HFFc6 (cell line): Measurements from ENCODE around the gene AATK. TPM values are rescaled to one million over a fixed set of nuclear protein-coding genes. Genes with fewer than 3 reads are reported as not detected.

Experiments
- DNase-seq: peaks from one replicate; pipeline ENCODE4 v3.0.0-alpha.2; 2018
- H3K27ac Mint-ChIP-seq: 2 replicates; pipeline ENCODE4 v1.8.0; 2020; ENCODE audit warnings: mild to moderate bottlenecking, mixed read lengths
- H3K27me3 Mint-ChIP-seq: 2 replicates; pipeline ENCODE4 v1.8.0; 2021; ENCODE audit warnings: mild to moderate bottlenecking, moderate library complexity, mixed read lengths; ENCODE audit not compliant: insufficient read depth
- H3K36me3 Mint-ChIP-seq: 2 replicates; pipeline ENCODE4 v1.8.0; 2021; ENCODE audit warnings: low read depth, mixed read lengths
- H3K4me1 Mint-ChIP-seq: 2 replicates; pipeline ENCODE4 v1.8.0; 2020; ENCODE audit warnings: low read depth, mixed read lengths
- H3K4me3 Mint-ChIP-seq: 2 replicates; pipeline ENCODE4 v1.8.0; 2020; ENCODE audit warnings: mild to moderate bottlenecking, moderate library complexity, mixed read lengths
- H3K9me3 Mint-ChIP-seq: 2 replicates; pipeline ENCODE4 v1.8.0; 2020; ENCODE audit warnings: mild to moderate bottlenecking, mixed read lengths
- CTCF ChIP-seq: fragments of 200-600 bp; sonication (generic); IDR thresholded peaks from 2 replicates; pipeline ENCODE4 v1.5.0; 2021; ENCODE audit warnings: antibody characterized with exemption, mild to moderate bottlenecking
- total RNA-seq, 6 experiments: library from RNA; stranded (reverse); fragmentation: NEBNext Ultra II Directional; extraction: Animal tissue kit (Norgen Biotek cat#: 25700); gene quantifications; 2 replicates in 1 of 6; 3 replicates in 5 of 6; pipeline ENCODE4 v1.2.3, GENCODE V29; 2021

The AATK gene
- total RNA-seq, 6 experiments from 2014 or later, result 0.15 to 0.59 (median 0.38) TPM

- Mint-ChIP-seq H3K27me3 (peaks cover 3% of the 10 kb centered on the region; the same call in 1 of the 2 replicates), H3K27ac (peak overlapping the region; percentile 98), H3K36me3 (no peaks in the 10 kb centered on the region), H3K4me1 (peaks cover 42% of the 10 kb centered on the region), H3K4me3 (peak overlapping the region; percentile 71), H3K9me3 (no peaks in the 10 kb centered on the region)
- no peak for DNase-seq
- no peak for TF ChIP-seq CTCF
Observed at GRCh38 chr17:81093619-81094508, 72.2 kb downstream of the AATK start.

- H3K4me1 Mint-ChIP-seq, result peaks cover 35% of the 10 kb centered on the region
- H3K27ac Mint-ChIP-seq, result no peak overlapping the region
- H3K36me3 Mint-ChIP-seq, result no peaks in the 10 kb centered on the region
- H3K27me3 Mint-ChIP-seq, result peaks cover 3% of the 10 kb centered on the region; the same call in 1 of the 2 replicates
- no peak for DNase-seq
- H3K4me3 Mint-ChIP-seq, result no peak overlapping the region
- TF ChIP-seq CTCF, result no peak
- H3K9me3 Mint-ChIP-seq, result no peaks in the 10 kb centered on the region
Observed at GRCh38 chr17:81092518-81093095, 73.4 kb downstream of the AATK start.

- Mint-ChIP-seq H3K4me1 (peaks cover 28% of the 10 kb centered on the region), H3K4me3 (no peak overlapping the region), H3K27me3 (peaks cover 3% of the 10 kb centered on the region; the same call in 1 of the 2 replicates), H3K27ac (no peak overlapping the region), H3K36me3 (no peaks in the 10 kb centered on the region), H3K9me3 (no peaks in the 10 kb centered on the region)
- DNase-seq, result no peak
- no peak for TF ChIP-seq CTCF
Observed at GRCh38 chr17:81091774-81092517, 74.1 kb downstream of the AATK start.

GRCh38 chr17:81091154-81091553, 74.9 kb downstream of the AATK start:
- Mint-ChIP-seq H3K36me3 (no peaks in the 10 kb centered on the region), H3K4me3 (no peak overlapping the region), H3K9me3 (no peaks in the 10 kb centered on the region), H3K4me1 (peaks cover 23% of the 10 kb centered on the region), H3K27ac (no peak overlapping the region), H3K27me3 (peaks cover 3% of the 10 kb centered on the region; the same call in 1 of the 2 replicates)
- no peak for DNase-seq
- no peak for TF ChIP-seq CTCF

- no peak for DNase-seq
- Mint-ChIP-seq H3K27me3 (peaks cover 3% of the 10 kb centered on the region; the same call in 1 of the 2 replicates), H3K27ac (no peak overlapping the region), H3K4me1 (peaks cover 17% of the 10 kb centered on the region), H3K36me3 (no peaks in the 10 kb centered on the region), H3K9me3 (no peaks in the 10 kb centered on the region), H3K4me3 (no peak overlapping the region)
- no peak for TF ChIP-seq CTCF
Observed at GRCh38 chr17:81090361-81091136, 75.5 kb downstream of the AATK start.
